HG03432 (cell line): Measurements from ENCODE around the gene KSR2.

Source experiments
- ATAC-seq: cut with Tn5 transposase; IDR thresholded peaks from one replicate; pipeline ENCODE4 v1.9.1; 2021; ENCODE audit warnings: mild to moderate bottlenecking, moderate library complexity; ENCODE audit not compliant: unreplicated experiment

KSR2 gene

GRCh38 chr12:117472983-117473382, 495.8 kb downstream of the KSR2 start:
- no peak for ATAC-seq

DNA sequence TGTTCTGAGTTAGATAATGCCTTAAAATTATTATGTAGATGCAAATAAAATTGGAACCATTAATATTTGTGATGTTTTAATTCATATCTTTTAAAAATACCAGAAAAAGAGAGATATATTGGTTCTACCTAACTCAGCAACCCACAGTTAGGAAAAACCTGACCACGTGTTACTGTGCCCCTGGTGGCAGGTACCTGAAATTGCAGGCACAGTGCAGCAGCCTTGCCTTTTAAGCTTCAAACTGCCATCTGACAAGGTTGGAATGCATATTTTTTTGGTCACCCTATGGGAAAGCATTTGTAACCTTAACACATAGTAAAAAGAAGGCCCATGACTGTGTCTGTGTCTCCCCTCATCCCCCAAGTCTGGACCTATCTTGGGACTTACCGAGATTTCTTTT, 498.0 kb downstream of the KSR2 start:
- no peak for ATAC-seq

- ATAC-seq: no peak
These were observed 498.8 kb downstream of the KSR2 start for GRCh38 chr12:117469883-117470483.

- ATAC-seq: no peak
These were observed 500.8 kb downstream of the KSR2 start for GRCh38 chr12:117468016-117468415.

DNA sequence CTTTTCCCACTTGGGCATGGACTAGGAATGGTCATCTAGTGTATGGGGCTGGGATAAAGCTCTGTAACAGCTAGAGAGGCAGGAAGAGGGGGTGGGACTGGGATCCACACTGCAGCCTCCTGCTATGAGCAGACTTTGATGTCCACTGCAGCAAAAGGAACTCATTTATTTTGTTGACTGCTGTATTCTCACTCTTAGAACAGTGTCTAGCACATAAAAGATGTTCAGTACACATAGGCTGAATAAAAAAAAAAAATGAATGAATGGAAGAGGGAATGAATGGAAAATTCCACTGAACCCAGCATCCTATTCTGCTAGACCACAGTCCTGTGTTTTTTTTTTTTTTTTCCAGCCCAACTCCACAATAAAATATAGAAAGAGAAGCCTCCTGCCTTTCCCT, 501.2 kb downstream of the KSR2 start:
- ATAC-seq: no peak

DNA sequence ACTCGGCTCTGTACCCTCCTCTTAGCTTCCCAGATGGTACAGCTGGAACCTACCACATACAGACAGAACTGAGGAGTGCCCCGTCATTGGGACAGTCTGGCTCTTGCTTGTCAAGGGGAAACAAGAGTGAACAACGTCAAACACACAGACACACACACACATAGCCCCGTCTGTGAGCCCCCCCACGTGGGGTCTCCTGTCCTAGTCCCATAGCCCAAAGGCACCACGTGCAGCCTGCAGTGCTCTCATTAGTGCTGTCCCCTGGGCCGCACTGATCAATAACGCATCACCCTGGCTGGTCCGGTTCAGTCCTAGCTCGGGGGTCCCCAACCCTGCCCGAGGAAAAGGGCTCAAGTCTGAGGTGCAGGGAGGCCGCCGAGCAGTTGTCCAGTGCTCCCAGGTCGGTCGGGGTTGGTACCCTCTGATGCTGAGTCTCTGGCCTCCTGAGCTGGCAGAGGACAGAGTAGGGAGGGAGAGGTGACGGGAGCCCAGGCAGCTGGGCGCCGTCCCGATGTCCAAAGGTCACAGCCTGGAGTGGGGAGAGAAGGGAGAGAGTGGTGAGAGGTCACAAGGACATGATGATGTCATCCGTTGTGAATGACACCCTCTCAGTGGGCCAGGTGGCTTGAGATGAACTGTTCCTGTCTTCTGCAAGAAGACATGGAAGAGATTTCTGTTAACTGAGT, 502.0 kb downstream of the KSR2 start:
- ATAC-seq: no peak

- ATAC-seq: no peak
These were observed 507.1 kb downstream of the KSR2 start for GRCh38 chr12:117461732-117462131.

GRCh38 chr12:117459229-117459628, 509.6 kb downstream of the KSR2 start:
- no peak for ATAC-seq

DNA sequence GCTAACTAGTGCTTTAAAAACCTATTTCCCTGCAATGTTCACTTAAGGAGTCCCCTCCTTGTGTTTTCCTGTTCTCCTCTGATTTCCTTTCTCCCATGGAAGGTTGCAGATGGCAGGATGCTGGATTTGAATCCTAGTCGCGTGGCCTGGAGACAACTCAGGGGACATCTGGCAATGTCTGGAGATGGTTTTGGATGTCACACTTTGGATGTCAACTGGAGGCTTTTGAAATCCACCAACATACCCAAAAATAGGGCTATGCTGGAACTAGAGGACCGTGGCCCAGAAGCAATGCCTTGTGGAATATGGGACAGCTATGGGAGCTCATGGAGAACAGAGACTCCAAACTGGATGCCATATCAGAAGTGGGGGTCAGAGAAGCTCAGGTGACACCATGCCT, 511.6 kb downstream of the KSR2 start:
- ATAC-seq: no peak

DNA sequence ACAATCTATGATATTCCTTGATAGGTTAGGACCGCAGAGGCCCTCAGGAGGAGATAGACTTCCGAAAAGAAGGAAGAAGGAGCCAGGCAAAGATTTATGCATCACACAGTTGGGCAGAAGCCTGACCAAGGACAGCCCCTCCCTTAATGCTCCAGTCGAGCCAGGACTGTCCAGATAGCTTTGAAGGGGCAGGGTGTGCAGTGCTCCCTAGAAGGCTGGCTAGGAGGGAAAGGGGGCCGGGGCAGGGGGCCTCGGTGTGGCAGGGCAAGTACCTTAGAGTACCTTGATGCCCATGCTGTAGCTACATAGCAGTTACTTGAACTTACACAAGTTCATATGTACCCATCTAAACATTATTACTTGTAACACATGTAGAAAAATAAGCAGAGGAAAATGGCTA, 512.7 kb downstream of the KSR2 start:
- no peak for ATAC-seq

GRCh38 chr12:117453961-117454360, 514.8 kb downstream of the KSR2 start:
- ATAC-seq: no peak

GRCh38 chr12:117452112-117452511, 516.7 kb downstream of the KSR2 start:
- ATAC-seq: no peak

GRCh38 chr12:117450209-117450608, 518.6 kb downstream of the KSR2 start:
- ATAC-seq: no peak

DNA sequence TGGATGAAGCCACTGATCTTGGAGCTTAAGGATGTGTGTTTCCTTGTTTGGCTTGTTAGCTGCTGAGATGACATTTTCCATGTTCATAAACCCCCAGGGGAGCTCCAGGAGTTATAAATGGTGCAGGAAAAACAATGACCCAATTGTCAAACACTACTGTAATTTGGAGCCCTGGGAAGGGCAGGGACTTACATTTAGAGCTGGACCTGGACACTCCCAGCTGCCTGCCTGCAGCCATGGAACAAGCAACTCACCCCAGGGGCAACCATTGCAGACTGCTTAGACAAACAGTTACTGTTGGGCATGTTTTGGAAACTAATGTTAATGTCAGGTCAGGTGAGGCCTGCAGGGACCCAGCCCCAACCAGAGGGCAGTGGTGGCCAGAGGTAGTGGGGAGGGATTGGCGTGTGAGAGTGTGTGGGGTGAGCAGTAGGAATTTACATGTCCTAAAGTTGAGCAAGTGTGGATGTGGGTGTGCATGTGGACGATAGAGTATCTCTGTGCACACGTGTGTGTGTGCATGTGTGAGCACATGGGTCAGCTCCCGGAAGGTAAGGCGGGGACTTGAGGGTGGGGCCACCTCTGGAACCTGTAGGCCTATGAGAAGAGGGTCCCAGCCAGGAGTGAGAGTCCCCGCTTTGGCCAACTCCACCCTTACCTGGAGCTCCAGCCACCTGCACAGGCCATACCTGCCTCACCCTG, 521.0 kb downstream of the KSR2 start:
- ATAC-seq: no peak

DNA sequence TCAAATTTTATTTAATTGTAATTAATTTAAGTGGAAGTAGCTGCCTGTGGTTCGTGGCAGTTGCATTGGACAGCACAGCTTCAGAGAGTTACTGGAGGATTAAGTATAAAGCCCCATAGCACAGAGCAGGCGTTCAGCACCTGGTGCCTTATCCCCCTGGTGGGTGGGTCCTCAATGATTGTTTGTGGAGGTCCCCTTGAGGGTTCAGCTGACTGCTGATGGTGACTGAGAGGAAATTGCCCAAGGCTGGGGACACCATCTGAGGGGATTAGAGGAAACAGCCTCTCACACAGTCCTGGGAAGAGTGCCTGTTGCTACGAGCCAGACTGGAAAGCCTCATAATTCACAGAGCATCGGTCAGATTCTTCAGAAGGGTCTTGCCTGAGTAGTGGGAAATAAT, 524.0 kb downstream of the KSR2 start:
- ATAC-seq: no peak

DNA sequence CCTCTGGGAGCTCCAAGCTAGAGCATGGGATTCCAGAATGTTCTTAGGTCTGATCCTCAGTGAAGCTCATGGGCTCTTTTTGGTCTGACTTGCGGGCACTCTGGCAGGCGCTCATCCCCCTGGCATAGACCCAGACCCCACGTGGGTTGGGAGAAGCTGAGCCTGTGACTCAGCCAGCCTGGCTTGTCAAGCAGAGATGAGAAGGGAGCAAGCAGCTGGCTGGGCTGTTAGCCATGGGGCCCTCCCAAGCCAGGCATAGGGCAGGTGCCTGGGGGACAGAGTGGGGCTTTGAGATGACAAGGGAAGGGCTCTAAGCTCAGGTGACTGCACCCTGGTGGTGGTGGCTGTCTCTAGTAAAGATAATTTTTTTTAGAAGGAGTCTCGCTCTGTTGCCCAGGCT, 527.0 kb downstream of the KSR2 start:
- ATAC-seq: no peak

DNA sequence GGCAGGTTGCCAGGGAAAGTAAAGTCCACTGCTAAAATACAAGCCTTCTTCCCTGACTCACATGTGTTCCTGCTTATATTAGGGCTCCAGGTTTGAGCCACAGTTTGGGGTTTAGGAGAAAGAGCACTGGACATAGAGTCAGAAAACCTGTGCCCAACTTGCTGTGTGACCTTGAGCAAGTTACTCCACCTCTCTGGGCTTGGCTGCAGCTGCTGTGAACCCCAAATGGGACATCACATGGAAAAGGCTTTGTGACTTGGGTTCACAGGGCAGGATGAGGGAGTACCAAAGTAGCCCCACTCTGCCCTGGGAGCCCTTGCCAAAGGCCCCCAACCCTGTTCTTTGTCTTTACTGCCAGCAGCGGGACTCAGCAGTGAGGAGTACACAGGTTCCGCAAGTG, 528.4 kb downstream of the KSR2 start:
- ATAC-seq: no peak

- ATAC-seq: no peak
These were observed 529.2 kb downstream of the KSR2 start for GRCh38 chr12:117439531-117440001.

DNA sequence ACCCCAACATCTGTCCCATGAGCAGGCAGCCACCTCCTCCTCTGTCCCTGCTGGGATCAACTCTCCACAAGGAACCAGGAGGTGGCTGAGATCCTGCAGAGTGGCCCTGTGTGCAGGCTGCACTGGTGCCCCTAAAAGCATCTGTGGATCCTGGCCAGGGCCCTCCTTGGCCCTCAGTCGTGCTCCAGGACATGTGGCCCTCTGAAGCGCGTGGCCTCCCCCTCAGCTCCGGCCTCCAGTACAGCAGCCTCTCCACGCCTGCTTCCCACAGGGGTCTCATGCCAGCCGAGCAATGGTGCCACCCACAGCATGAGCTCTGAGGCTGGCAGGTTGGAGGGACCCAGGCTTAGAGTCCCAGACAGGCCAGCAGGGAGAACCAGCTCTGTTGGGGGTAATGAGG, 530.0 kb downstream of the KSR2 start:
- no peak for ATAC-seq

- ATAC-seq: no peak
These were observed 531.1 kb downstream of the KSR2 start for GRCh38 chr12:117437516-117438255.

- ATAC-seq: no peak
These were observed 534.9 kb downstream of the KSR2 start for GRCh38 chr12:117433878-117434277.

GRCh38 chr12:117430246-117430645, 538.5 kb downstream of the KSR2 start:
- no peak for ATAC-seq
